HepG2 (cell line): ENCODE measurements around the gene HAGHL. TPM values are rescaled to one million over a fixed set of nuclear protein-coding genes. Genes with fewer than 3 reads are reported as not detected.

Experiments used
- ARNT ChIP-seq: fragments of 450-650 bp; IDR thresholded peaks from 2 replicates; pipeline ENCODE4 v1.6.1; 2017
- CENPX ChIP-seq: sonication (generic); formaldehyde crosslinking; IDR thresholded peaks from 2 replicates; pipeline ENCODE4 v1.9.0; 2021; ENCODE audit warnings: mild to moderate bottlenecking, missing genetic modification reagents, moderate library complexity
- CREBL2 ChIP-seq: sonication (generic); formaldehyde crosslinking; IDR thresholded peaks from 2 replicates; pipeline ENCODE4 v1.8.1; 2023; ENCODE audit warnings: missing genetic modification reagents, mild to moderate bottlenecking, borderline replicate concordance
- EHMT2 ChIP-seq: fragments of 200-600 bp; sonication (generic); IDR thresholded peaks from 2 replicates; pipeline ENCODE4 v1.7.0; 2017; ENCODE audit warnings: antibody characterized with exemption, low read depth, low read length, borderline replicate concordance
- ETV5 ChIP-seq: IDR thresholded peaks from 2 replicates; pipeline ENCODE4 v1.6.1; 2018; ENCODE audit warnings: missing biosample characterization, missing genetic modification reagents, inconsistent platforms, borderline replicate concordance
- EZH2 ChIP-seq: conservative IDR thresholded peaks from 2 replicates; pipeline ENCODE4 v1.6.1; 2012; ENCODE audit warnings: mild to moderate bottlenecking, low read depth, low read length, moderate library complexity
- HOXA9 ChIP-seq: sonication (generic); formaldehyde crosslinking; IDR thresholded peaks from 2 replicates; pipeline ENCODE4 v1.8.1; 2022; ENCODE audit warnings: missing genetic modification reagents, mild to moderate bottlenecking, moderate library complexity, borderline replicate concordance
- KLF9 ChIP-seq: IDR thresholded peaks from 2 replicates; pipeline ENCODE4 v1.6.1; 2016; ENCODE audit warnings: low read depth
- NR0B2 ChIP-seq: sonication (generic); formaldehyde crosslinking; IDR thresholded peaks from 2 replicates; pipeline ENCODE4 v1.4.0; 2020; ENCODE audit warnings: mild to moderate bottlenecking, missing genetic modification reagents
- PHF21A ChIP-seq: sonication (generic); formaldehyde crosslinking; IDR thresholded peaks from 2 replicates; pipeline ENCODE4 v1.5.0; 2020; ENCODE audit warnings: mild to moderate bottlenecking, missing genetic modification reagents
- POGZ ChIP-seq: sonication (generic); formaldehyde crosslinking; IDR thresholded peaks from 2 replicates; pipeline ENCODE4 v1.4.0; 2020; ENCODE audit warnings: mild to moderate bottlenecking, missing genetic modification reagents
- POLR2AphosphoS5 ChIP-seq: IDR thresholded peaks from 2 replicates; pipeline ENCODE4 v1.6.1; 2012; ENCODE audit warnings: low read depth, low read length
- RARA ChIP-seq: IDR thresholded peaks from 2 replicates; pipeline ENCODE4 v1.6.1; 2016; ENCODE audit warnings: missing genetic modification reagents, missing compliant biosample characterization
- SIX4 ChIP-seq: sonication (generic); formaldehyde crosslinking; IDR thresholded peaks from 2 replicates; pipeline ENCODE4 v1.4.0; 2020; ENCODE audit warnings: missing genetic modification reagents
- SMAD3 ChIP-seq: sonication (generic); formaldehyde crosslinking; IDR thresholded peaks from 2 replicates; pipeline ENCODE4 v1.4.0; 2020; ENCODE audit warnings: missing genetic modification reagents
- TGIF2 ChIP-seq: IDR thresholded peaks from 2 replicates; pipeline ENCODE4 v1.6.1; 2016; ENCODE audit warnings: control low read depth, missing compliant biosample characterization
- ZKSCAN5 ChIP-seq: sonication (generic); formaldehyde crosslinking; IDR thresholded peaks from 2 replicates; pipeline ENCODE4 v1.5.1; 2020; ENCODE audit warnings: mild to moderate bottlenecking, missing genetic modification reagents
- ZNF383 ChIP-seq: sonication (generic); formaldehyde crosslinking; IDR thresholded peaks from 2 replicates; pipeline ENCODE4 v1.4.0; 2020; ENCODE audit warnings: missing genetic modification reagents, mild to moderate bottlenecking, borderline replicate concordance
- ZNF552 ChIP-seq: sonication (generic); formaldehyde crosslinking; IDR thresholded peaks from 2 replicates; pipeline ENCODE4 v1.9.0; 2022; ENCODE audit warnings: missing genetic modification reagents, mild to moderate bottlenecking, borderline replicate concordance
- ZNF616 ChIP-seq: sonication (generic); formaldehyde crosslinking; IDR thresholded peaks from 2 replicates; pipeline ENCODE4 v1.5.0; 2020; ENCODE audit warnings: low read depth, mild to moderate bottlenecking, missing genetic modification reagents
- ZNF674 ChIP-seq: sonication (generic); formaldehyde crosslinking; IDR thresholded peaks from 2 replicates; pipeline ENCODE4 v1.5.0; 2020; ENCODE audit warnings: low read depth, mild to moderate bottlenecking, missing genetic modification reagents
- ZNF75D ChIP-seq: sonication (generic); formaldehyde crosslinking; IDR thresholded peaks from 2 replicates; pipeline ENCODE4 v1.8.1; 2023; ENCODE audit warnings: missing genetic modification reagents, mild to moderate bottlenecking, borderline replicate concordance
- ZNF781 ChIP-seq: sonication (generic); formaldehyde crosslinking; IDR thresholded peaks from 2 replicates; pipeline ENCODE4 v1.5.1; 2020; ENCODE audit warnings: borderline replicate concordance, mild to moderate bottlenecking, missing genetic modification reagents; ENCODE audit errors: not compliant biosample characterization
- ZNF784 ChIP-seq: sonication (generic); formaldehyde crosslinking; IDR thresholded peaks from 2 replicates; pipeline ENCODE4 v1.5.1; 2020; ENCODE audit warnings: missing genetic modification reagents, mild to moderate bottlenecking, borderline replicate concordance
- polyA plus RNA-seq, 8 experiments: library from polyadenylated mRNA; depleted of rRNA in 3 of 8; stranded (reverse) in 7 of 8; unstranded in 1 of 8; fragments of >200 nt; fragmentation: Illumina TruSeq in 4 of 8; extraction: Trizol in 4 of 8; gene quantifications; 2 replicates each; pipeline versions ENCODE4 v1.2.1 to v1.2.3, GENCODE V29; 2011 to 2016; ENCODE audit warnings: low read depth in 4 of 8, missing spikeins in 1 of 8, mixed read lengths in 1 of 8; ENCODE audit not compliant: insufficient read depth in 1 of 8
- total RNA-seq, 5 experiments: library from RNA; depleted of rRNA; stranded (reverse); fragments of >200 nt; fragmentation: Illumina TruSeq; extraction: Trizol; gene quantifications; 2 replicates each; pipeline ENCODE4 v1.2.3, GENCODE V29; 2016; ENCODE audit warnings: low read depth in 1 of 5
- TF ChIP-seq, protein P1 (sequence below): IDR thresholded peaks from 2 replicates; pipeline ENCODE4 v1.6.1; 2016
- TF ChIP-seq, protein P2 (sequence below): fragments of 450-650 bp; IDR thresholded peaks from 2 replicates; pipeline ENCODE4 v1.6.1; 2017; ENCODE audit warnings: mild to moderate bottlenecking

HAGHL gene
- total and polyA plus RNA-seq, 2 of the 13 experiments (the other 11 are each of a cell fraction or from before 2014, with no cell fraction given) = 3.4 to 8.4 TPM

- TF ChIP-seq EHMT2 = no peak
- no peak for TF ChIP-seq ETV5 (CRISPR knock-in tag)
- TF ChIP-seq SMAD3 (CRISPR knock-in tag) = no peak
- no peak for TF ChIP-seq NR0B2
- TF ChIP-seq HOXA9 (CRISPR knock-in tag) = no peak
- no peak for TF ChIP-seq ZNF552
- TF ChIP-seq EZH2 = no peak
- TF ChIP-seq, protein P1, sequence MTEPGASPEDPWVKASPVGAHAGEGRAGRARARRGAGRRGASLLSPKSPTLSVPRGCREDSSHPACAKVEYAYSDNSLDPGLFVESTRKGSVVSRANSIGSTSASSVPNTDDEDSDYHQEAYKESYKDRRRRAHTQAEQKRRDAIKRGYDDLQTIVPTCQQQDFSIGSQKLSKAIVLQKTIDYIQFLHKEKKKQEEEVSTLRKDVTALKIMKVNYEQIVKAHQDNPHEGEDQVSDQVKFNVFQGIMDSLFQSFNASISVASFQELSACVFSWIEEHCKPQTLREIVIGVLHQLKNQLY = no peak
- TF ChIP-seq CENPX (CRISPR knock-in tag) = no peak
- no peak for TF ChIP-seq TGIF2 (CRISPR knock-in tag)
- TF ChIP-seq SIX4 (CRISPR knock-in tag) = no peak
- no peak for TF ChIP-seq PHF21A
- TF ChIP-seq, protein P2, sequence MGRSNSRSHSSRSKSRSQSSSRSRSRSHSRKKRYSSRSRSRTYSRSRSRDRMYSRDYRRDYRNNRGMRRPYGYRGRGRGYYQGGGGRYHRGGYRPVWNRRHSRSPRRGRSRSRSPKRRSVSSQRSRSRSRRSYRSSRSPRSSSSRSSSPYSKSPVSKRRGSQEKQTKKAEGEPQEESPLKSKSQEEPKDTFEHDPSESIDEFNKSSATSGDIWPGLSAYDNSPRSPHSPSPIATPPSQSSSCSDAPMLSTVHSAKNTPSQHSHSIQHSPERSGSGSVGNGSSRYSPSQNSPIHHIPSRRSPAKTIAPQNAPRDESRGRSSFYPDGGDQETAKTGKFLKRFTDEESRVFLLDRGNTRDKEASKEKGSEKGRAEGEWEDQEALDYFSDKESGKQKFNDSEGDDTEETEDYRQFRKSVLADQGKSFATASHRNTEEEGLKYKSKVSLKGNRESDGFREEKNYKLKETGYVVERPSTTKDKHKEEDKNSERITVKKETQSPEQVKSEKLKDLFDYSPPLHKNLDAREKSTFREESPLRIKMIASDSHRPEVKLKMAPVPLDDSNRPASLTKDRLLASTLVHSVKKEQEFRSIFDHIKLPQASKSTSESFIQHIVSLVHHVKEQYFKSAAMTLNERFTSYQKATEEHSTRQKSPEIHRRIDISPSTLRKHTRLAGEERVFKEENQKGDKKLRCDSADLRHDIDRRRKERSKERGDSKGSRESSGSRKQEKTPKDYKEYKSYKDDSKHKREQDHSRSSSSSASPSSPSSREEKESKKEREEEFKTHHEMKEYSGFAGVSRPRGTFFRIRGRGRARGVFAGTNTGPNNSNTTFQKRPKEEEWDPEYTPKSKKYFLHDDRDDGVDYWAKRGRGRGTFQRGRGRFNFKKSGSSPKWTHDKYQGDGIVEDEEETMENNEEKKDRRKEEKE = no peak
- TF ChIP-seq RARA (CRISPR knock-in tag) = no peak
- no peak for TF ChIP-seq ZNF781 (CRISPR knock-in tag)
- no peak for TF ChIP-seq KLF9 (CRISPR knock-in tag)
- no peak for TF ChIP-seq ZNF616
- TF ChIP-seq ZKSCAN5 (CRISPR knock-in tag) = no peak
- TF ChIP-seq ZNF75D (CRISPR knock-in tag) = no peak
- TF ChIP-seq POGZ (CRISPR knock-in tag) = no peak
- TF ChIP-seq ZNF784 (CRISPR knock-in tag) = peak; percentile 62; the same call in 1 of the 2 replicates
- no peak for TF ChIP-seq ZNF383 (CRISPR knock-in tag)
- no peak for TF ChIP-seq ZNF674 (CRISPR knock-in tag)
- no peak for TF ChIP-seq CREBL2 (CRISPR knock-in tag)
- TF ChIP-seq ARNT = no peak
- TF ChIP-seq POLR2AphosphoS5 = no peak
These were observed 12.1 kb upstream of the HAGHL start, which contains the start of gene METRN (continued) for GRCh38 chr16:714558-715476.
